OCI-LY3 (cell line): ENCODE results near the gene MAP4K2.

ENCODE experiments used
- H2AFZ ChIP-seq: fragments of 200-600, 300-600 bp; shearing (Covaris generic); 2 replicates; pipeline ENCODE4 v1.6.0; 2014; ENCODE audit warnings: antibody characterized with exemption, low read depth, low read length
- H3K27ac ChIP-seq: fragments of 200-600, 300-600 bp; sonication (generic); 2 replicates; pipeline ENCODE4 v1.5.1; 2014; ENCODE audit warnings: mild to moderate bottlenecking, low read length, moderate library complexity, mixed read lengths
- H3K27me3 ChIP-seq: fragments of 200-600, 300-600 bp; sonication (generic); 2 replicates; pipeline ENCODE4 v1.6.1; 2014; ENCODE audit warnings: low read depth, low read length, mixed read lengths
- H3K36me3 ChIP-seq: fragments of 200-600, 300-600 bp; sonication (generic); replicated peaks from 2 replicates; pipeline ENCODE3; 2014; ENCODE audit warnings: low read depth, low read length, mixed read lengths
- H3K4me1 ChIP-seq: fragments of 300-600, 200-600 bp; sonication (generic); 2 replicates; pipeline ENCODE4 v1.6.1; 2014; ENCODE audit warnings: low read length, mixed read lengths
- H3K4me2 ChIP-seq: fragments of 200-600, 300-600 bp; sonication (generic); 2 replicates; pipeline ENCODE4 v1.6.1; 2014; ENCODE audit warnings: low read length, mixed read lengths
- H3K4me3 ChIP-seq: fragments of 300-600, 200-600 bp; sonication (generic); 2 replicates; pipeline ENCODE4 v1.5.1; 2014; ENCODE audit warnings: antibody characterized with exemption, mild to moderate bottlenecking, low read length, moderate library complexity
- H3K79me2 ChIP-seq: fragments of 300-600, 200-600 bp; shearing (Covaris generic); 2 replicates; pipeline ENCODE4 v1.6.1; 2014; ENCODE audit warnings: mild to moderate bottlenecking, low read length, mixed read lengths
- H3K9ac ChIP-seq: fragments of 300-600, 200-600 bp; shearing (Covaris generic); 2 replicates; pipeline ENCODE4 v1.6.0; 2014; ENCODE audit warnings: mild to moderate bottlenecking, low read length, moderate library complexity
- H3K9me3 ChIP-seq: fragments of 200-600, 300-600 bp; shearing (Covaris generic); 2 replicates; pipeline ENCODE4 v1.6.1; 2014; ENCODE audit warnings: low read length, mixed read lengths; ENCODE audit not compliant: insufficient read depth
- H4K20me1 ChIP-seq: fragments of 200-600, 300-600 bp; sonication (generic); 2 replicates; pipeline ENCODE4 v1.6.1; 2016; ENCODE audit warnings: low read length, mixed read lengths; ENCODE audit not compliant: insufficient read depth
- CTCF ChIP-seq: fragments of 200-600, 300-600 bp; sonication (generic); IDR thresholded peaks from 2 replicates; pipeline ENCODE4 v1.5.1; 2014; ENCODE audit warnings: antibody characterized with exemption, low read length, low read depth
- EZH2phosphoT487 ChIP-seq: fragments of 200-600 bp; shearing (Covaris generic); IDR thresholded peaks from 2 replicates; pipeline ENCODE4 v1.6.1; 2018; ENCODE audit warnings: antibody characterized with exemption, mixed run types, low read depth

MAP4K2 gene

GRCh38 chr11:64765291-64765850 is 37.6 kb downstream of the MAP4K2 start:
- H3K9me3 ChIP-seq, result no peaks in the 10 kb centered on the region
- no peaks in the 10 kb centered on the region for H3K4me1 ChIP-seq
- TF ChIP-seq EZH2phosphoT487 (no peak), CTCF (peak; percentile 18)
- H3K4me3 ChIP-seq, result no peak overlapping the region
- H4K20me1 ChIP-seq, result peaks cover 81% of the 10 kb centered on the region
- H3K79me2 ChIP-seq, result peaks cover 43% of the 10 kb centered on the region
- no peak overlapping the region for H3K4me2 ChIP-seq
- no peaks in the 10 kb centered on the region for H3K27me3 ChIP-seq
- H3K27ac ChIP-seq, result no peak overlapping the region
- peaks cover 72% of the 10 kb centered on the region for H3K36me3 ChIP-seq
- no peak overlapping the region for H2AFZ ChIP-seq
- no peak overlapping the region for H3K9ac ChIP-seq

GRCh38 chr11:64764753-64765152 is 38.3 kb downstream of the MAP4K2 start:
- Histone ChIP-seq H4K20me1 (peaks cover 75% of the 10 kb centered on the region), H3K27ac (no peak overlapping the region), H3K4me3 (no peak overlapping the region), H3K9ac (no peak overlapping the region), H3K4me2 (no peak overlapping the region), H3K27me3 (no peaks in the 10 kb centered on the region), H2AFZ (no peak overlapping the region), H3K36me3 (peaks cover 66% of the 10 kb centered on the region), H3K4me1 (no peaks in the 10 kb centered on the region), H3K79me2 (peaks cover 36% of the 10 kb centered on the region), H3K9me3 (no peaks in the 10 kb centered on the region)
- TF ChIP-seq EZH2phosphoT487 (no peak), CTCF (no peak)

GRCh38 chr11:64764040-64764611 is 38.9 kb downstream of the MAP4K2 start:
- no peak overlapping the region for H3K4me3 ChIP-seq
- H2AFZ ChIP-seq, result no peak overlapping the region
- TF ChIP-seq EZH2phosphoT487 (no peak), CTCF (no peak)
- peaks cover 60% of the 10 kb centered on the region for H3K36me3 ChIP-seq
- no peaks in the 10 kb centered on the region for H3K9me3 ChIP-seq
- H3K27me3 ChIP-seq, result no peaks in the 10 kb centered on the region
- H3K27ac ChIP-seq, result no peak overlapping the region
- H4K20me1 ChIP-seq, result peaks cover 68% of the 10 kb centered on the region
- H3K9ac ChIP-seq, result no peak overlapping the region
- H3K4me2 ChIP-seq, result no peak overlapping the region
- peaks cover 30% of the 10 kb centered on the region for H3K79me2 ChIP-seq
- no peaks in the 10 kb centered on the region for H3K4me1 ChIP-seq

DNA sequence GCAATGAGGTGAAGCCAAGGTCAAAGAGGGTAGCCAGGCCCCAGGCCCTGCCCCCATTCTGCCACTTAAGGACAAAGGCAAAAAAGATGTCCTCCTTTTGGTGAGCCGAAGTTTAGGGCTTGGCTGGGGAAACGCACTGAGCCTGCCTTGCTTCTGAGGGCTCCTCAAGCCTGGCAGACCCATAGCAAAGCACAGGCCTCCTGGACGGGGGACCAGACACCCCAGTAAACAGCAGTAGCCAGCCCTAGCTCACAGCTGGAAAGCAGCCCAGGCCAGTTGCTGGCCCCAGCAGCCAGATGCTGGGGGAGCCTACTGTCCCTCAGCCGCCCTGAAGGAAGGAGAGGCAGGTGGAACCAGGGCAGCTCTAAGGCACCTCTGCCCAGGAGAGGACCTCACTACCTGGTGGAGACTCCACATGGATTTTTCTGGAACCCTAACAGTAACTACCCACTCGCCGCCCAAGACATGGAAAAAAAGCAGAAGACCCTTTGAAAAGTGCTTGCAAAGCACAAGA is 39.4 kb downstream of the MAP4K2 start:
- Histone ChIP-seq H3K79me2 (peaks cover 26% of the 10 kb centered on the region), H3K4me1 (no peaks in the 10 kb centered on the region), H3K9ac (no peak overlapping the region), H3K27ac (no peak overlapping the region), H4K20me1 (peaks cover 63% of the 10 kb centered on the region), H3K27me3 (no peaks in the 10 kb centered on the region), H2AFZ (no peak overlapping the region), H3K4me2 (no peak overlapping the region), H3K36me3 (peaks cover 54% of the 10 kb centered on the region), H3K9me3 (no peaks in the 10 kb centered on the region), H3K4me3 (no peak overlapping the region)
- TF ChIP-seq CTCF, result no peak
- TF ChIP-seq EZH2phosphoT487, result no peak
